ENCODE results near the gene ROBO1. TPM values are rescaled to one million over a fixed set of nuclear protein-coding genes. Genes with fewer than 3 reads are reported as not detected.

The ROBO1 gene
- total and polyA plus RNA-seq, 2 of the 8 experiments (the other 6 are each of a cell fraction or from before 2014, with no cell fraction given) = 51.4 to 91.0 TPM

DNA sequence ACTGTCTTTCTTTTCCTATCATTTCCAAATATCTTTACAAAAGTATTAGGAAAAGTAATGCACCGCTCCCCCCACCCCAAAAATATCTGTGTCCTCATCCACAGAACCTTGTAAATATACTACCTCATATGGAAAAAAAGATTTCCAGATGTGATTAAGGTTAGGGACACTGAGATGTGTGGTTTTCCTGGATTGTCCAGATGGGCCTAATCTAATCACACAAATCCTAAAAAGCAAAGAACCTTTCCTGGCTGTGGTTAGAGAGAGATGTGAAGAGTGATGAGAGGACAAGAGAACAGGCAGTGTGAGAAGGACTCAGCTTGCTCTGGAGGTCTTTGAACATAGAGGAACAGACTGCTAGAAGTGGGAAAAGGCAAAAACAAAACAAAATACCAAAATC lies 77.7 kb downstream of the ROBO1 start:
- no peaks in the 10 kb centered on the region for H3K9me3 ChIP-seq (ENCODE audit: insufficient read depth in 2 of 2, low read depth in 1 of 2, low read length in 1 of 2)
- H2AK5ac ChIP-seq (ENCODE audit: low read depth, low read length) = no peak overlapping the region
- H2AFZ ChIP-seq (ENCODE audit: low read length) = peak overlapping the region; percentile 55; the same call in 1 of the 2 replicates
- 93% methylated on average over 1 of the region's 1 CpG; no CpG with 5 or more reads in 1 of the 2 experiments for WGBS, 2 experiments (ENCODE audit: extremely low coverage in 1 of 2, insufficient coverage in 1 of 2, insufficient read length in 1 of 2, insufficient replicate concordance in 2 of 2, low coverage in 1 of 2, low lambda C conversion rate in 2 of 2, missing lambda C conversion rate in 1 of 2)
- H3K27me3 ChIP-seq (replicated peaks in 1 of 4; ENCODE audit: control insufficient read depth in 3 of 4, extremely low read depth in 1 of 4, insufficient read depth in 3 of 4, low read length in 3 of 4) = no peaks in the 10 kb centered on the region
- H2BK15ac ChIP-seq (ENCODE audit: low read length) = no peak overlapping the region
- H3K23me2 ChIP-seq (ENCODE audit: low read depth, low read length) = no peaks in the 10 kb centered on the region
- H3K4me1 ChIP-seq (replicated peaks in 1 of 4; ENCODE audit: control insufficient read depth in 3 of 4, insufficient read depth in 4 of 4, low read length in 3 of 4) = no peaks in the 10 kb centered on the region
- FAIRE-seq (no peak), DNase-seq (ENCODE audit: low read depth in 1 of 2, low spot score in 2 of 2) (no peak)
- H3K9ac ChIP-seq (replicated peaks in 1 of 4; ENCODE audit: extremely low read depth in 1 of 4, low read depth in 3 of 4, low read length in 3 of 4) = no peak overlapping the region
- H3K4me3 ChIP-seq (ENCODE audit: extremely low read depth in 1 of 4, insufficient read depth in 2 of 4, low read depth in 3 of 4, low read length in 4 of 4) = no peak overlapping the region
- H3K56ac ChIP-seq (replicated peaks; ENCODE audit: insufficient read length, low read depth, low read length) = no peak overlapping the region
- ChIA-PET POLR2A (ENCODE audit: partially characterized antibody) (no interaction called here), CTCF (ENCODE audit: partially characterized antibody) (no interaction called here)
- H3K23ac ChIP-seq (ENCODE audit: insufficient read length) = no peak overlapping the region
- H3K27ac ChIP-seq (ENCODE audit: low read depth, low read length) = no peak overlapping the region
- H2BK20ac ChIP-seq (ENCODE audit: low read length) = no peak overlapping the region
- no peak overlapping the region for H3K4me2 ChIP-seq (ENCODE audit: insufficient read depth in 1 of 2, low read depth in 2 of 2, low read length in 2 of 2)
- H3K79me2 ChIP-seq (ENCODE audit: control insufficient read depth in 1 of 2, insufficient read depth in 2 of 2, low read length in 2 of 2) = no peaks in the 10 kb centered on the region
- H3K36me3 ChIP-seq (ENCODE audit: control insufficient read depth in 2 of 4, insufficient read depth in 4 of 4, low read length in 3 of 4) = no peaks in the 10 kb centered on the region
- no peaks in the 10 kb centered on the region for H4K20me1 ChIP-seq (replicated peaks in 1 of 2; ENCODE audit: control insufficient read depth in 1 of 2, insufficient read depth in 2 of 2, low read length in 2 of 2)
- no peak overlapping the region for H2BK5ac ChIP-seq (ENCODE audit: low read depth, low read length)
- no peaks in the 10 kb centered on the region for H3K79me1 ChIP-seq (ENCODE audit: low read depth, low read length)
- TF ChIP-seq KDM5A (IDR thresholded peaks at IDR 0.05; ENCODE audit: low read length) = no peak
- TF ChIP-seq PHF8 (conservative IDR thresholded peaks at IDR 0.05; ENCODE audit: low read depth, low read length) = no peak
- no peak for TF ChIP-seq SAP30 (IDR thresholded peaks at IDR 0.05; ENCODE audit: insufficient read depth, insufficient replicate concordance, low read length)
- TF ChIP-seq KDM1A (IDR thresholded peaks at IDR 0.05; ENCODE audit: borderline replicate concordance, low read length) = no peak
- H3K4ac ChIP-seq (replicated peaks; ENCODE audit: insufficient read length, low read depth, low read length) = no peak overlapping the region
- H2BK120ac ChIP-seq (replicated peaks; ENCODE audit: low read depth, low read length) = no peak overlapping the region
- no peak overlapping the region for H4K5ac ChIP-seq (ENCODE audit: insufficient read length, low read depth, low read length)
- no peak overlapping the region for H4K91ac ChIP-seq (replicated peaks; ENCODE audit: insufficient read length, low read length)
- no peak overlapping the region for H2BK12ac ChIP-seq (ENCODE audit: low read depth, low read length)
- H3K14ac ChIP-seq (ENCODE audit: insufficient read length) = no peak overlapping the region
- H3K18ac ChIP-seq (ENCODE audit: extremely low read depth, low read length) = no peak overlapping the region
- no peak overlapping the region for H4K8ac ChIP-seq (ENCODE audit: extremely low read depth, insufficient read depth, low read length)
